Myometrial cell (primary cell): Measurements from ENCODE around the gene DUSP18. TPM values are rescaled to one million over a fixed set of nuclear protein-coding genes. Genes with fewer than 3 reads are reported as not detected.

ENCODE experiments used
- total RNA-seq: library from RNA; depleted of rRNA; stranded (reverse); fragments of >200 nt; gene quantifications from 2 replicates; pipeline ENCODE4 v1.2.3, GENCODE V29; 2015

Gene DUSP18
- total RNA-seq, result 11.9 and 20.5 TPM in 2 replicates

DNA sequence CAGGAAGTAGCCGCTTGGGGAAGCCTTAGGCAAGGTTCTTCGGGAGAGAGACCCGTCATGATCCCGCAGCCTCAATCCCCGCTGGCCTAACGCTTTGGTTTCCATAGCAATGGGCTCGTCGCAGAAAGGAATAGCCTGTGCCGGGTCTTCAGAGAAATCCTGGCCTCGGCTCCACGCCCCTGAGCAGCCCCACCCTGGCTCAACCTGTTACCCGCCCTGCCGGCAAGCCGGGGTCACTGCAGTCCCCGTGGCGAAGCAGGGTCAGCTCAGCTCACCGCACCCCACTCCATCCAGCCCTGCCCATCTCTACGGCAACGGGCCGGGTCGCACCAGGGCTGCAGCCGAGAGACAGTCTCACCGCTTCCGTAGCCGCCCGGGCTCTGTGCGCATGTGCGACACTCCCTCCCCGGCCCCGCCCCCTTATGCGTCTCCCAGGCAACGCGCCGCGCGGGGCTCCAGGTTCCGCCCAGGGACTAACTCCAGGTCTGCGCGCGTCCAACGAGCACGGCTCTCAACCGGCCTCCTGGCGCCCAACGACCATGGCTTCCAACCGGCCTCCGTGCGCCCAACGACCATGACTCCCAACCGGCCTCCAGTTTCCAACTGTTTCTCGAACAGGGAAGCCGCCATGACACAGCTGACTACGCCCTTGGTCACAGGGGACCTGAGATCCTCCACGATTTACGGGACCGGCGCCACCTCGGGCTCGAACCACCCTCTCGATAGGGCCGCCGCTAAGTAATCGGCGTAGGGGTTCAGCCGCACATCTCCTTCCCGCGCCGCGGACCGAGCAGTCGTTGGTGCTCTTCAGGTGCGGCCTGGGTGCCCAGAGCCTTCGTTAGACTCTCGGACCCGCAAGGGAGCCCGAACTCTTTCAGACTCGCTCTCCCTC, at the start of gene DUSP18:
DUSP18 (minus strand) TSS at position 382 of the 892 bp plus-strand sequence. CDS start 3,872 bp downstream, outside the sequence.

GRCh38 chr22:30694640-30695350, 27.1 kb upstream of the DUSP18 start, which contains the start of gene OSBP2:
Gene OSBP2 (plus strand): TSS chr22:30694874. CDS start chr22:30694910, 36 bp downstream.

GRCh38 chr22:30635273-30636225, 32.1 kb downstream of the DUSP18 start, which contains the start of gene SLC35E4:
Gene SLC35E4 (plus strand): TSS chr22:30635781. CDS start chr22:30636451, 670 bp downstream.

Other genes with a start within 250 kb of the DUSP18 start
- gene MTFP1, start 242.1 kb downstream of the DUSP18 start, total RNA-seq, result 8.7 and 13.5 TPM in 2 replicates
- gene SEC14L3, start 195.9 kb downstream of the DUSP18 start, total RNA-seq, result not detected in 2 replicates
- 0.58 TPM in 1 of 2 replicates, not detected in the other for gene SEC14L4, start 162.2 kb downstream of the DUSP18 start, total RNA-seq
- gene SEC14L6, start 121.1 kb downstream of the DUSP18 start, total RNA-seq, result 0.35 TPM in 1 of 2 replicates, not detected in the other
- gene GAL3ST1, start 93.2 kb downstream of the DUSP18 start, total RNA-seq, result 0.18 and 0.29 TPM in 2 replicates
- 82.8 and 87.6 TPM in 2 replicates for gene PES1, start 76.0 kb downstream of the DUSP18 start, total RNA-seq
- gene TCN2, start 60.7 kb downstream of the DUSP18 start, total RNA-seq, result 29.4 and 32.6 TPM in 2 replicates
- gene SLC35E4, start 32.1 kb downstream of the DUSP18 start, total RNA-seq, result 9.2 and 10.5 TPM in 2 replicates
- gene OSBP2, start 27.0 kb upstream of the DUSP18 start, total RNA-seq, result under 0.01 TPM in 1 of 2 replicates, not detected in the other